Measurements from ENCODE around the gene APCDD1. TPM values are rescaled to one million over a fixed set of nuclear protein-coding genes. Genes with fewer than 3 reads are reported as not detected.
"Not testable (repeated sequence)": the region's sequence is repeated elsewhere in the genome, so short reads cannot be mapped to it uniquely, and the experiment has no call there.

Gene APCDD1
- total RNA-seq, 1 experiment from 2014 or later, result not detected

GRCh38 chr18:10457767-10458166 is 3.3 kb downstream of the APCDD1 start:
- in situ Hi-C loops (cut with HindIII; ENCODE audit: low sequenced_read_pairs), result no loop called here
- no peak for DNase-seq (ENCODE audit: low spot score)

GRCh38 chr18:10458691-10459090 is 4.3 kb downstream of the APCDD1 start:
- in situ Hi-C loops (cut with HindIII; ENCODE audit: low sequenced_read_pairs), result no loop called here

GRCh38 chr18:10459587-10459986 is 5.2 kb downstream of the APCDD1 start:
- in situ Hi-C loops (cut with HindIII; ENCODE audit: low sequenced_read_pairs), result no loop called here
- DNase-seq (ENCODE audit: low spot score), result no peak

More at GRCh38 chr18:10458691-10459090, 4.3 kb downstream of the APCDD1 start:
- DNase-seq (ENCODE audit: low spot score), result no peak

- in situ Hi-C loops (cut with HindIII; ENCODE audit: low sequenced_read_pairs), result no loop called here
- no peak for DNase-seq (ENCODE audit: low spot score)
Measured at GRCh38 chr18:10460414-10461018, 6.1 kb downstream of the APCDD1 start.

- DNase-seq (ENCODE audit: low spot score), result no peak
- in situ Hi-C loops (cut with HindIII; ENCODE audit: low sequenced_read_pairs), result no loop called here
Measured at GRCh38 chr18:10461989-10462388, 7.6 kb downstream of the APCDD1 start.

- DNase-seq (ENCODE audit: low spot score), result no peak
- in situ Hi-C loops (cut with HindIII; ENCODE audit: low sequenced_read_pairs), result no loop called here
Measured at GRCh38 chr18:10462597-10462996, 8.2 kb downstream of the APCDD1 start.

DNA sequence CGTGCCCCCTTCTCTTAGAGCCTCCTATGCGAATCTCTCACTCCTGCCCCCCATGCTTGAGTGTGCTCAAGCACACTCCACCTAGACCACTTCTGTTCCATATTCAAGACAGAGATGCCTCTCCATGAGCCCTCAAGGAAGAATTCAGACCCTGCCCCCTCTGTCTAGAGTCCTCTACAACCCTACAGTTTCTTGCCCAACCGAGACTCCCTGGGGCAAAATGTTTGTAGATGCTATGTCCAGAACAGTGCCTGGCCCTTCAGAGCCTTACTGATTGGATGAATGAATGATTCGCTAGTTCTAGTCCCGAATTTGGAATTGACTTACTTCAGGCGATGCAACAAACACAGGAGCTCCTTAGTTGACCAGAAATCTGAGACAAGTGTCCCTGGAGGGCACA is 8.7 kb downstream of the APCDD1 start:
- in situ Hi-C loops (cut with HindIII; ENCODE audit: low sequenced_read_pairs), result no loop called here
- DNase-seq (ENCODE audit: low spot score), result no peak

DNA sequence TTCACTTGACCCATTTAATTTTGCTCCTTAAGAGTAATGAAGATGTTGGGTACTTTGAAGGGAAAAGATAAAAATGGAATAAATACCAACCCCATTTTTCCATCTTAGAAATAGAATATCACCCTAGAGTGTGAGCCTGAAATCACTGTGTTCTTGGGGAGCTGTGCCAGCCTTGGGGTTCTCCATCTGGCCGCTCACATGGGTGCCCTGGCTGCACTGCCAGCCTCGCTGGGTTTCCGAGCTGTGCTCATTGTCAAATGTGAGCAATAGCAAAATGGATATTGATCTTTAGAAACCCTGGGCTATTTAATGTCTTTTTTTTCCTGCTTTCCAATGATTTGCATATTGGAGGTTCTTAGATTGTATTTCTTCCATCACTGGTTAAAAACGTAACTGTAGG is 9.3 kb downstream of the APCDD1 start:
- in situ Hi-C loops (cut with HindIII; ENCODE audit: low sequenced_read_pairs), result no loop called here

GRCh38 chr18:10464161-10464648 is 9.8 kb downstream of the APCDD1 start:
- DNase-seq (ENCODE audit: low spot score); in situ Hi-C loops (cut with HindIII; ENCODE audit: low sequenced_read_pairs): not testable (repeated sequence)

More for the DNA sequence above, 9.3 kb downstream of the APCDD1 start:
- DNase-seq (ENCODE audit: low spot score), result peak; percentile 72

DNA sequence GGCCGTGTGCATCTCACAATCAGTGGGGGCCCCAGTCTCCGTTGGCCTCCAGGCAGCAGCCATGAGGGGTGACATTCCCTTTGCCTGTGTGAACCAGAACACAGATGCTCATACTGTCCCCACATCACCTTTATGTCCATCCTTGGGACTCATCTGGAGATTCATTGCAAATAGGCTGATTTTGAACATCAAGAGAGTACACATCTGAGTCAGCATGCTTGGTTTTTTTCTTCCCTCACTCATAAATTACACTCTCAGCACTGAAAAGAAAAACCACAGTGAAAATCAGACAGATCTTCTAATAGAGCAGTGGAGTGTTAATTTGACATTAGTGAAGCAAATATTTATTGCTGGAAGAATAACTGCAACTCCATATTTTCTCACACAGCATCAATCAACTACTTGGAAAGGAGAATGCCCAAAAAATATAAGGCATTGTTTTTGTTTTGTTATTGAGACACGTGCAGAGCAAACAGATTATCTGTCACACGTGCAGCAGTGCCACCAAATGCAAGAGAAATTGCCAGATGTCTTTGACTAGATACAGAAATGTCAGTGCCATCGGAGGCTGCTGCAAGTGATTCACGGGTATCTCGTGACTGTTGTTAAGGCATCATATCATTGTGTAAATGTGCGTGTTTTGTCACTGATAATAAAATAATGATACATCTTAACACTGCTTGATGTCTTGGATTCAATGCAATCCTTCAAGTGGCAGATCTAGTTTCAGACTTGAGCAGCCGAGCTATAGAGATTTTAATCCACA is 10.9 kb downstream of the APCDD1 start:
- in situ Hi-C loops (cut with HindIII; ENCODE audit: low sequenced_read_pairs), result no loop called here
- no peak for DNase-seq (ENCODE audit: low spot score)

DNA sequence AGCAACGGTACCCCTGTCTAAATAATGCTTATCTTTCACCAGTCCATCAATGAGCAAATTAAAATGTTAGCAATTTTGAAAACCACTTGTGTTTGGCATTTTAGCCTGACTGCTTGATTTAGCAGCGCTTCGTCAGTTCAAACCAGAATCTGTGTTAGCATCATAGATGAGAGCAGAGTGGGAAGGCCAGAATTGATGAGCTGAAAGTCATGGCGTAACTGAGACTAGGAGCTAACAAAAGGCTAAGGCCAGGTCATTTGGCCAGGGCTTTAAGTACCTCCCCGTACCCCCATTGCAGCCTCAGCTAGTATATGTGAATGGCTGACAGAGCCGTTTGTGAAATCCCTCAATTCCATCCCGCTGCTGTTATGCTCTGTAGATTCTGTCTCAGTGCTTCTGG is 16.0 kb downstream of the APCDD1 start:
- in situ Hi-C loops (cut with HindIII; ENCODE audit: low sequenced_read_pairs), result no loop called here
- DNase-seq (ENCODE audit: low spot score), result no peak

DNA sequence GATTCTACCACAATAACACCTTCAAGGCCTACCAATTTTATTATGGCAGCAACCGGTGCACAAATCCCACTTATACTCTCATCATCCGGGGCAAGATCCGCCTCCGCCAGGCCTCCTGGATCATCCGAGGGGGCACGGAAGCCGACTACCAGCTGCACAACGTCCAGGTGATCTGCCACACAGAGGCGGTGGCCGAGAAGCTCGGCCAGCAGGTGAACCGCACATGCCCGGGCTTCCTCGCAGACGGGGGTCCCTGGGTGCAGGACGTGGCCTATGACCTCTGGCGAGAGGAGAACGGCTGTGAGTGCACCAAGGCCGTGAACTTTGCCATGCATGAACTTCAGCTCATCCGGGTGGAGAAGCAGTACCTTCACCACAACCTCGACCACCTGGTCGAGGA is 17.1 kb downstream of the APCDD1 start:
- no peak for DNase-seq (ENCODE audit: low spot score)
- in situ Hi-C loops (cut with HindIII; ENCODE audit: low sequenced_read_pairs), result no loop called here

DNA sequence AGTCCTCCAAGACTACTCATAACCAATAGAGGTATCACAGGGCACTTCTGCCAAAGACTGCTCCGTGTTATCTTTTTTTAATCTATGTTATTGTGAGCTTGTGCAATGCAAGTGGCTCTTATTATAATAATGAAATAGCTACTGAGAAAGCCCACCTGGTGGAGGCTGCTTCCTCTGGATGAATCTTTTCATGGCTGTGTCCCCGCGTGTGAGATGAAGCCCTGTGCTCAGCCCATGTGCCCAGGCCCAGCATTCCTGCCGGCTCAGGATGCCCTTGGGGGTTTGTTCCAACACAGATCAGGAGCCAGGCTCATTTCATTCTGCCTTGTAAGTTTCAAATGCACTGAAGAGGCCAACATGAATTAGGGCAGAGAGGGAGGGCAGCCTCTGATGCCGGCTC is 18.7 kb downstream of the APCDD1 start:
- no peak for DNase-seq (ENCODE audit: low spot score)
- in situ Hi-C loops (cut with HindIII; ENCODE audit: low sequenced_read_pairs), result no loop called here

DNA sequence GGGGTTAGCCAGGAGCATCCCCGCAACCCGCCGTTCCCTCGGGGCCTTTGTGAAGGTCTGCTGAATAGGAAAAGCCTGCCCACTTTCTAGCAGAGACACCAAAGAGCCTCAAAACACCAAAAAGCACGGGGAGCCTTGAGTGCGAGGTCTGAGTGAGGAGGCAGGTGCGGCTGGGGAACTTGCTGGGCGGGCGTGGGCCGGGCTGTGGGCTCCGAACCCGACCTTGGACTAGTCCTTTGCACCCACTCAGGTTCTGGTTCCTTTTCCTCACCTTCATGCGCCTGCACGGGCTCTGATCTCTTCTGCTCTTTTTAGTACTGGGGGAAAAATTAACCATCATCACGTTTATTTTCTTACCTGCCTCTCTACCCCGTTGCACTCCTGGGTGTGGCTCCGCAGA is 19.9 kb downstream of the APCDD1 start:
- DNase-seq (ENCODE audit: low spot score), result no peak
- in situ Hi-C loops (cut with HindIII; ENCODE audit: low sequenced_read_pairs), result no loop called here

DNA sequence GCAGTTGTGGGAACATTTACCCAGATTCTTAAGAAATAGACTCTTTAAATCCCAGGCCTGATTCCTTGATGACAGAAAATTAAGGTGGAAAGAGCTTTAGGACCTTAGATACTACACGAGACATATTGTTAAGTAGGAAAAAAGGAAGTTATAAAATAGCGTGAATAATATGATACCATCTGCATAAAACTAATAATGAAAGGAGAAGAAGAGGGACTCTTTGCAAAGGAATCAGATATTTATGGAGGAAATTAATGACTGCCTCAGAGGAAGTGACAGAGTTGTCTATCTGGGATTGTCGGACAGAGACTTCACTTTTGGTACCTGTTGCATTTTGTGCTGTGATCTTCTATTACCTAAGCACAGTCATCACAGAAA is 20.8 kb downstream of the APCDD1 start:
- in situ Hi-C loops (cut with HindIII; ENCODE audit: low sequenced_read_pairs), result no loop called here
- no peak for DNase-seq (ENCODE audit: low spot score)

- peak; percentile 14 for DNase-seq (ENCODE audit: low spot score)
- in situ Hi-C loops (cut with HindIII; ENCODE audit: low sequenced_read_pairs), result no loop called here
Measured at GRCh38 chr18:10475654-10476291, 21.3 kb downstream of the APCDD1 start.

DNA sequence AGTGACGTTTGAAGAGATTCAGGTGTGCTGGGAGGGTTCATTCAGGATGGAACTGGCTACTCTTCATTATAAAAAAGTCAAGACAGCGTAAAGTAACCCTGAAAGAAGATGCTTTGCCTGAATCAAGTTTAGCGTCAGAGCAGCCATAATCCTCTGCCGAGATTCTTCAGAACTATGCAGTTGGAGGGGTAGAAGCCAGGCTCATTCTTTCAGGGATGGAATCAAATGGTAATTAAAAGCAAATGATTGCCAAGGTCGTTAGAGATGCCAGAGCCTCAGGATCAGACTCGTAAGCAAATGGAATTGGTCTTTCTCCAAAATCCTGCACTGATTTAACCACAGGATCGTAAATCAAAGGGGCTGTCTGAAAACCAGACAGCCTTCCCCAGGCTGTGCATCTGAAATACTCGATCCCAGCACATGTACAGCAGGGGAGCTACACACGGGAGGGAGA is 21.9 kb downstream of the APCDD1 start:
- in situ Hi-C loops (cut with HindIII; ENCODE audit: low sequenced_read_pairs), result no loop called here
- no peak for DNase-seq (ENCODE audit: low spot score)

- in situ Hi-C loops (cut with HindIII; ENCODE audit: low sequenced_read_pairs), result no loop called here
- no peak for DNase-seq (ENCODE audit: low spot score)
Measured at GRCh38 chr18:10477121-10477862, 22.9 kb downstream of the APCDD1 start.

DNA sequence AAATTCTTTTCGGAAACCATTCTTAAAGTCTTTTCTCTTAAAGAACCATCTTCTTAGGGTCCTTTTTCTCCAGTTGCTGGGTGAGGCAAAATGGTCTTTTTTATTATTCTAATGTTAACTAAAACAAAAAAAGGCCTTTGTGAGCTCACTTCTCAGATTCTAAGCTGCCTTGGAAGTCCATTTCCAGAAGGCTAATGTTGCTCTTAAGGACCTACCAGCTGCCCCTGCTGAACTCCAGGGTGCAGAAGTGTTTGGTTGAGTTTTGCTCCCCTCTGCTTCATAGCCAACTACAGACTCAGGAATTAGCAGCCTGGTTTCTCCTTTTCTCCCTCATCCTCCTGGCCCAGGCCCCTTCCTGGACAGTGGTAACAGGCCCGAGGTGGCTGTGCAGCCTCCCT is 23.4 kb downstream of the APCDD1 start:
- in situ Hi-C loops (cut with HindIII; ENCODE audit: low sequenced_read_pairs), result no loop called here
- no peak for DNase-seq (ENCODE audit: low spot score)

DNA sequence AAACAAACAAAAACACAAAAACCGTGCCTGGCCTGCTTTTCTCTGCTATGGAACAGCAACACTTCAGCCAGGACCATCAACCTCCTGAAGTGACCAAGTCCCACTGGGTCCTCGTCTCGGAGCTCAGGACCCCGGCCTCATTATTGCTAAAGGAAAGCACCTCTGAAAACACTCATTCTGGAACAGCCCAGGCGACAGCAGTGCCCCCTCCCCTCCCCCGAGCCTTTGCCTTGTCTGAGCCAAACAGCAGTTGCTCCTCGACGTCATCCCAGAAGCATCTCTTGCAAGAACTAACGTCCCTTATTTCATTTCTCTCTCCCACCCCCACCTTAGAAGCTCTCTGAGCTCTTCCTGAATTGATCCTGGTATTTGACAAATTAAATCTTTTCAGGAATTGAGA is 27.4 kb downstream of the APCDD1 start:
- no peak for DNase-seq (ENCODE audit: low spot score)
- in situ Hi-C loops (cut with HindIII; ENCODE audit: low sequenced_read_pairs), result no loop called here

All from G401 (cell line).